ENCODE results near the gene CYSTM1. TPM values are rescaled to one million over a fixed set of nuclear protein-coding genes. Genes with fewer than 3 reads are reported as not detected.
"Not testable (repeated sequence)": the region's sequence is repeated elsewhere in the genome, so short reads cannot be mapped to it uniquely, and the experiment has no call there.

CYSTM1 gene
- total RNA-seq, 1 donor from 2014 or later, result 104 TPM

- peak; percentile 94 for DNase-seq (ENCODE audit: low spot score)
Observed at GRCh38 chr5:140175367-140176030, 511 bp downstream of the CYSTM1 start.

DNA sequence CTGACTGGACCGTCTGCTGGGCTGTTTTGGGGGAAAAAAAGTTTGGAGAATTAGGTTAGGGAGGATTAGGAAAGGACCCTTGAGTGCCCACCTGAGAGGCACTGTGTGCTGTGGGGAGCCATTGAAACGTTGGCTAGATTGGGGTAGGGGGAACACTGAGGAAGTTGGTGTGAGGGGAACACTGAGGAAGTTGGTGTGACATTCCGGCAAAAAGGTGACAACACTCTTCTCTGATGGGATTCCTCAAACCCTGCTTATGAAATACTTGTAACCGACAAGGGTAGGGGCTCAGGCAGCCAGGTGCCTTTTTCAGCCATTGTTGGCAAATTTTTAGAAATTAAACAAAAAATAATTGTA lies 1.0 kb downstream of the CYSTM1 start:
- no peak for DNase-seq (ENCODE audit: low spot score)

DNA sequence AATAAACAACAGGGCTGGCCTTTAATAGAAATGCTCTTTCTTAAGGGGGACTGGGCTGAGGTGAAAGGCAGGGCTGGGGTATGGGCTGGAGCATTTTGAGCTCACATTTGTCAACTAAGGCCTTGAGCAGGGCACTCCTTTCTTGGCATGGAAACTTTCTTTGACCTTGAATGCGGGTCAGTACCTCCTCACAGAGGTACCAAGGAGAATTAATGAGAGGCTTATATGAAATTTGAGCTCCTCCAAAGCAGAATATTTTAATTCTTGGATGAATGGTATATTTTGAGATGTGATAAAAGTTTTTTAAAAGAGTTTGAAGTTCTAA lies 3.1 kb downstream of the CYSTM1 start:
- DNase-seq (ENCODE audit: low spot score), result no peak

DNA sequence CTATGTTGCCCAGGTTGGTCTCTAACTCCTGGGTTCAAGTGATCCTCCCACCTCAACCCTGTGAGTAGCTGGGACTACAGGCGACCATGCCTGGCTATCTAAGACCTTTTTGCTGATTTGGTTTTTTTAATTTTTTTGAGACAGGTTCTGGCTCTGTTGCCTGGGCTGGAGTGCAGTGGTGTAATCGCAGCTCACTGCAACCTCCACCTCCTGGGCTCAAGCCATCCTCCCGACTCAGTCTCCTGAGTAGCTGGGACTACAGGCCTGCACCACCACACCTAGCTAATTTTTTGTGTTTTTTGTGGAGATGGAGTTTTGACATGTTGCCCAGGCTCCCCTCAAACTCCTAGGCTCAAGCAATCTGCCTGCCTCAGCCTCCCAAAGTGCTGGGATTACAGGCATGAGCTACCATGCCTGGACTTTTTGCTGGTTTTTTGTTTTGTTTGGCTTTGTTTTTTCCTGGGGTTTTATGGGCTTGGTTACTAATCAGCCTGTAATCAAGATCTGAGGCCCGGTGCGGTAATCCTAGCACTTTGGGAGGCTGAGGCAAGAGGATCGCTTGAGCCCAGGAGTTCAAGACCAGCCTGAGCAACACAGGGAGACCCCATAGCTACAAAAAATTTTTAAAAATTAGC lies 3.6 kb downstream of the CYSTM1 start:
- DNase-seq (ENCODE audit: low spot score), result no peak

- no peak for DNase-seq (ENCODE audit: low spot score)
Observed at GRCh38 chr5:140181002-140181483, 6.1 kb downstream of the CYSTM1 start.

DNA sequence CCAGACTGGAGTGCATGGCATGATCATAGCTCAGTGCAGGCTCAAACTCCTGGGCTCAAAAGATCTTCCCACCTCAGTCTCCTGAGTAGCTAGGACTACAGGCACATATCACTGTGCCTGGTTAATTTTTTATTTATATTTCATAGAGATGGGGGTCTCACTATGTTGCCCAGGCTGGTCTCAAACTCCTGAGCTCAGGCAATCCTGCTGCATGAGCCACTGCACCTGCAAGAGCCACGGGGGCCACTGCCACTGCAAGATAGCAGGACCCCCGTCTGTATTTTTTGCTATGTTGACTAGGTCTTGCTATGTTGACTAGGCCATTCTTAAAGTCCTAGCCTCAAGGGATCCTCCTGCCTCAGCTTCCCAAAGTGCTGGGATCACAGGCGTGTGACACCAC lies 6.5 kb downstream of the CYSTM1 start:
- no peak for DNase-seq (ENCODE audit: low spot score)

GRCh38 chr5:140182075-140182711 lies 7.2 kb downstream of the CYSTM1 start:
- DNase-seq (ENCODE audit: low spot score), result no peak

DNA sequence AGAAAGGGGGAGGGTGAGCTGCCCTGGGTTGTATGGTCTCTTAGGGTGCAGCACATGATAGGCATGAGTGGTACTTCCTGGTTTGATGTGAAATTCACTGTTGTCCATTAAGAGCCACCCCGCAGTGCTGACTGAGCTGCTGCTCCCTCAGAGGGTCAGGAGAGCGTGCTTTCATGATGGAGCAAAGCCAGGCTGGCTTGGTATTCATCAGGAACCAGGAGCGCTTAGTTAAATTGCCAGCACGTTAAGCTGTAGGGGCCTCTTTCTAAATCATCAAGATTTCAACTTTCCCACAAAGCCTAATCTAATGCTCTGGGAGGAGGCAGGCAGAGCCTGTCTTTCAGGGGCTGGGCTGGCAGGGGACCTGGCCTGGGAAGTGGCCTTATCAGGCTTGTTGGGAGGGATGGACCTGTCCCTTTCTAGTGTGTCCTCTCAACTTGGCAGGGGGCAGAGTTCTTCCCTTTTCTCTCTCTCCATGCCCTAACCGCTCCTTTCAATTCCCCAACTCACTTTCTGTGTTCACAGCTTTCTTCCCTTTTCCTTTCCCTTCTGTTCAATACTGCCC lies 7.9 kb downstream of the CYSTM1 start:
- DNase-seq (ENCODE audit: low spot score), result no peak

DNA sequence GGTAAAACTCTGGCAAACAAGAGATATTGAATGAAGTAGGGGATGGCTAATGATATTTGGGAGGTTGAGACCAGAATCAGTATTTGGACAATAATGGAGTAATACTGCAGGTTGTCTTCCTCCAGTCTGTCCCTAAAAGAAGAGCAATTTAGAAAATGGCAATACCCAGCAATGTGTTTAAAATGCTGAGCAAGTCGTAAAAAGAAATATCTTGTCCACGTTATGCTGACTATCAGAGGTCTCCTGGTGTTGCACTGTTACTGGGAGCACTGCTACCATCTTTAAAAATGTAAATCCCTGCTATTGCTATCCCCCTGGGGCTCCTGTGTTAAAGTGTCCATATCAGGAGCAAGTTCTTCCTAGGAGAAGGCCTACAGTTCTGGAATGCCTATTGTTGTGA lies 10.4 kb downstream of the CYSTM1 start:
- no peak for DNase-seq (ENCODE audit: low spot score)

DNA sequence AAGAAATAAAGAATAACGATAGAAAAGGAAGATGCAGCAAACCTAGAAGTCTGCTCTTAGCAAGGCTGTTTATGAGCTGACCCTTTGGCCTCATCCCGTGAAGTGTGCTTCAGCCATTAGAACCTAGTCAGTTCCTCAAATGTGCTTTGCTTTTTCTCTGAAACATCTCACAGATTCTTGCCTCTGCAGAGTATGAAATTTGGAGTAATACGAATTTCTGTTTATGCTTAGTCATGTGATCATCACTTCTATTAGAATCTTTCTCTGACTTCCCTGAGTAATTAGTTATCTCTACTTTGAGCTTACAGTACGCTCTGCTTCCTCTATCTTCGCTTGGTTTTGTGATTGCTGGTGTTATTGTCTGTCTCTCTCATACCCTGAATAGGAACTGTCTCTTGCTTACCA lies 11.3 kb downstream of the CYSTM1 start:
- DNase-seq (ENCODE audit: low spot score), result no peak

DNA sequence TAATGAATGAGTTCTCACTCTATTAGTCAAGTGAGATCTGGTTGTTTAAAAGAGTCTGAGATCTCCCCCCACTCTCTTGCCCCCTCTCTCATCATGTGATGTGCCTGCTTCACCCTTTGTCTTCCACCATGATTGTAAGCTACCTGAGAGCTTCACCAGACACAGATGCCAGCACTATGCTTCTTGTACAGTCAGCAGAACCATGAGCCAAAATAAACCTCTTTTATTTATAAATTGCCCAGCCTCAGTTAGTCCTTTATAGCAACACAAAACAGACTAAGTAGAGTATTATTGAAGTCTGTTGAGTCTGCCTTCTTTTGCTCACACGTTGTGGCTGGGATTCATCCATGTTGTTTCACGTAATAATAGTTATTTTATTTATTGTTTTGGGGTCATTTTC lies 14.3 kb downstream of the CYSTM1 start:
- no peak for DNase-seq (ENCODE audit: low spot score)

- DNase-seq (ENCODE audit: low spot score), result no peak
Observed at GRCh38 chr5:140189977-140190871, 15.2 kb downstream of the CYSTM1 start.

DNA sequence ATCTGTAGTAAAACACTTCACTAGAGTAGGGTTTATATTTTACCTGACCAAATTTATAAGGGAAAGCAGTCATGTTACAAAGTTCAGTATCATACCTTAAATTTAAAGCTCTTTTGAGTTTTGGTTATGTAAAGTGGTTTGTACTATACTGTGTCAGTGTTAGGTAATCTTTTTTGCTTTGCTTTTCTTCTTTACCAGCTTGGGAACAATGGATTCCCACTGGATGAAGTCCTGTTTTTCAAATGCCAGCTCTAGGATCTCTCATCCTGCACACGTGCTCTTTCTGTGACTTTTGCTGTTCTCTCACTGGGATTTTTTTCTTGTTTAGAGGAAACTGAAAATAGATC lies 15.9 kb downstream of the CYSTM1 start:
- no peak for DNase-seq (ENCODE audit: low spot score)

DNA sequence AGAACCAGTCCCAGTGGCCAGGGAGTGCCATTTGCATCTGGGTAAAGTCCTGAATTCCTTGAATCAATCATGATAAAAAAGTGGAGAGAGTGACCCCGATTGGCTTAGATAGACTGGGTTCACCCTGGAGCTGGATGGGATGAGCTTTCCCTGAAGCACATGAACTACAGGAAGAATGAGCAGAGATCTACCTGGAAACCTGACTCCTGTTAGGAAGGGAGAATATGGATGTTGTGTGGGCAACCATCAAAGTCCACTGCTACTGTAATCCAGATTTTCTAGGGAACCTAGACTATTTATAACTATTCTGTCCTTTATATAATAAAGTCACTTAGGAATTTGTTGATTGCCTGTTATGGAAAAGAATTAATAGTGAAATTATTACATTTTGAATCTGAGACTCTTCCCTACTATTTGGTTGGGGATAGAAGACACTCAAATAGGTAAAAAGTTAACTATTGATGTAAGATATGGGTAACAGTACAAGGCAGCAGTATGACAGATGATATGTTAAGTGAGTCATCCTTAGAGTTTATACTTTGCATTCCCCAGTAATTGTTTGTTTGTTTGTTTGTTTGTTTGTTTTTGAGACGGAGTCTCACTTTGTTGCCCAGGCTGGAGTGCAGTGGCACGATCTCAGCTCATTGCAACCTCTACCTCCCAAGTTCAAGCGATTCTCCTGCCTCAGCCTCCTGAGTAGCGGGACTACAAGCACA lies 17.9 kb downstream of the CYSTM1 start:
- no peak for DNase-seq (ENCODE audit: low spot score)

DNA sequence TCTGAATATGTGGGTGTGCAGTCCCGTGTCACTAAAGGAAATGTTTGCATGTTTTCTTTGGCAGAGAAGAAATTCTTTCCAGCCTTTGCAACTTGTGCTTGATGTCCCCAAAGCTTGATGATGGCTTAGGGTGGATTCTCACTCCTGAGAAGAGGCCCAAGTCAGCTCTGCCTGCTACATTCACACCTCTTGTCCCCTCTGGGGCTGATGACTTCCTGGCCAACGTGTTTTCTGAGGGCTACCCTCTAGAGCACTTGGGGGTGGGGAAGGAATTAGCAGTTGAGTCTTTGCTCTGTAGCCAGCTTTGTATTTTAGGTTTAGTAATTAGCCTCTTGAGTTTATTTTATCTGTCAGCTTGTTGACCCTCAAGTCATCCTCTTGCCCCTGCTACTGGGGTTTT lies 19.7 kb downstream of the CYSTM1 start:
- DNase-seq (ENCODE audit: low spot score), result no peak

DNA sequence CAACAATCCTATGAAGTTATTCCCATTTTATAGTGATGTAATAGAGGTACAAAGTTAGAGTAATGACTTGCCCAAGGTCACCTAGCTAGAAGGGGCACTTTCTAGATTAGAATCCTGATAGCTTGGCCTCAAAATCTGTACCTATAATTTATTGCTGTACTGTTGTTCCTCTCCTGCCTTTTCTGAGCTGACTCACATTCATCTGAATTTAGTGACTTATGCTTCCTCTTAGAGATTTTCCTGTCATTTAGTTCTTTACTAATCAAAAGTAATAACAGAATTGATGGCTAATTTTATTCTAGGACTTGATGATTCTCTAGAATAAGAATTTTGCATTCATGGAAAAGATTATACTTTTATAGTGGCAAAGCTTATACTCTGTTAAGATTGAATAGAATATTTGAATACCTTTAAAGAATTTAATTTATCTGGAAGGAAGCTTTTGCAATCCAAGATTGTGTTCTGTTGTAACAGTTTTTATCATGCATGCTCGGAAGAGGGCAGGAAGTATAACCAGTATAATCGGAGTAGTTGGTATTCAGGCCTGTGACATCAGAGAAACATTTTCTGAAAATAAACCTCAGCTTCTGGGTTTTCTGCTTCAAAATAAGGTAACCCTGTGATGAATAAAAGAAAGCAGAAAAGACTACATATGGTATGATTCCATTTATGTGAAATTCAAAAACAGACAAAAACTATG lies 21.3 kb downstream of the CYSTM1 start:
- DNase-seq (ENCODE audit: low spot score), result no peak

DNA sequence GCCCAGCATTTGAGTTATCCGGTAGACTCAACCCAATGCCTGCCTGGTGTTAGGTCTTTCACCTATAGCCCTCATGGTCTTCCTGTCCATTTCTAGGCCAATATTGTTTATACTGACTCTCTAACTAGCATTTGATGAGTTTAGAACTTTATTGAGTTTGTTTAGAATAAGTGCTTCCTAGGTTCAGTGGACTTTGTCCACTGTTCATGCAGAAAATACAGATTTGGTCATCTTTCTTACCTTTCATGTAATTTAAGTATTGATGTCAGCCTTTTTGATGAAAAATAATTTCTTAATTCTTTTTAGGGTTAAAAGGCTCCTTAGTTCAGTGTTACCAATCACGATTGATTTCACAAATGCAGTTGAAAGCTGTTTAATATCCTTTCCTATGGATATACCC lies 22.0 kb downstream of the CYSTM1 start:
- no peak for DNase-seq (ENCODE audit: low spot score)

DNA sequence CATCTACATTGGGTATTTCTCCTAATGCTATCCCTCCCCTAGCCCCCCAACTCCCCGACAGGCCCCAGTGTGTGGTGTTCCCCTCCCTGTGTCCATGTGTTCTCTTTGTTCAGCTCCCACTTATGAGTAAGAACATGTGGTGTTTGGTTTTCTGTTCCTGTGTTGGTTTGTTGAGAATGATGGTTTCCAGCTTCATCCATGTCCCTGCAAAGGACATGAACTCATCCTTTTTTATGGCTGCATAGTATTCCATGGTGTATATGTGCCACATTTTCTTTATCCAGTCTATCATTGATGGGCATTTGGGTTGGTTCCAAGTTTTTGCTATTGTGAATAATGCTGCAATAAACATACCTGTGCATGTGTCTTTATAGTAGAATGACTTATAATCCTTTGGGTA lies 23.9 kb downstream of the CYSTM1 start:
- DNase-seq (ENCODE audit: low spot score), result not testable (repeated sequence)

GRCh38 chr5:140202078-140202477 lies 27.1 kb downstream of the CYSTM1 start:
- DNase-seq (ENCODE audit: low spot score), result no peak

DNA sequence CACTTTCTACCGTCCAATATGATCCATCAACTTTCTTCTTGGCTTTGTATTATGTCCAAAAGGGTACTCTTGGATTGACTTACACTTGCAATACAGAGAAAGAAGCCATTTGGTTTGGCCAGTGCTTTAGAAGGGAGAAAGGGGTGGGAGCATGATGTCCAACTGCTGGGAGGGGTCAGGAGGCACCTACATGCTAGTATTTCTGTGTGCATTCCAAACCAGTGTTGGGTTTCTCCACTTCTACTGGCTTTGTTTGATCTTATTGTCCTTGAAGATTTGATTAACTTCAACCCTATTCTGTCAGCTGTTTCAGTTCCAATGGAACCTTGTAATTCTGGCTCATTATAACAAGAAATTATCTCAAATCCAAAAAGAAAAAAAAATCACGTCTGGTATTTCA lies 27.6 kb downstream of the CYSTM1 start:
- no peak for DNase-seq (ENCODE audit: low spot score)
